GM23338 (cell line): Measurements from ENCODE around the gene G6PD. TPM values are rescaled to one million over a fixed set of nuclear protein-coding genes. Genes with fewer than 3 reads are reported as not detected.

Source experiments
- ATAC-seq: fragments of 200-7000 bp; cut with Tn5 transposase; 3 replicates; pipeline ENCODE4 v1.9.1; 2020
- DNase-seq: peaks from one replicate; pipeline ENCODE4 v3.0.0-alpha.2; 2015; ENCODE audit warnings: low spot score
- H2AFZ ChIP-seq: fragments of 200-600 bp; sonication (generic); 2 replicates; pipeline ENCODE4 v1.8.0; 2016; ENCODE audit warnings: antibody characterized with exemption, mild to moderate bottlenecking, moderate library complexity
- H3F3A ChIP-seq: fragments of 200-600 bp; sonication (generic); replicated peaks from 2 replicates; pipeline ENCODE4 v1.8.0; 2017; ENCODE audit warnings: antibody characterized with exemption, mixed run types, low read depth
- H3K27ac ChIP-seq: fragments of 200-600 bp; sonication (generic); 2 replicates; pipeline ENCODE4 v1.6.1; 2016; ENCODE audit warnings: low read depth
- H3K27me3 ChIP-seq: fragments of 200-600 bp; sonication (generic); 2 replicates; pipeline ENCODE4 v1.8.0; 2016; ENCODE audit warnings: mild to moderate bottlenecking, mixed run types, moderate library complexity; ENCODE audit not compliant: insufficient read depth
- H3K36me3 ChIP-seq: fragments of 200-600 bp; sonication (generic); 2 replicates; pipeline ENCODE4 v1.8.0; 2016; ENCODE audit warnings: mild to moderate bottlenecking; ENCODE audit not compliant: insufficient read depth
- H3K4me1 ChIP-seq: fragments of 200-600 bp; sonication (generic); 2 replicates; pipeline ENCODE4 v1.8.0; 2016; ENCODE audit warnings: mild to moderate bottlenecking, moderate library complexity; ENCODE audit not compliant: insufficient read depth
- H3K4me2 ChIP-seq: fragments of 200-600 bp; sonication (generic); 2 replicates; pipeline ENCODE4 v1.7.1; 2017; ENCODE audit warnings: mixed run types
- H3K4me3 ChIP-seq: fragments of 200-600 bp; sonication (generic); 2 replicates; pipeline ENCODE4 v1.6.1; 2016; ENCODE audit warnings: mixed run types
- H3K79me2 ChIP-seq: fragments of 200-600 bp; sonication (generic); replicated peaks from 2 replicates; pipeline ENCODE4 v1.8.0; 2017; ENCODE audit warnings: mild to moderate bottlenecking; ENCODE audit not compliant: insufficient read depth
- H3K9me2 ChIP-seq: fragments of 200-600 bp; sonication (generic); 2 replicates; pipeline ENCODE4 v1.8.0; 2017; ENCODE audit not compliant: insufficient read depth
- H4K20me1 ChIP-seq: fragments of 200-600 bp; sonication (generic); replicated peaks from 2 replicates; pipeline ENCODE4 v1.8.0; 2017; ENCODE audit warnings: mild to moderate bottlenecking; ENCODE audit not compliant: insufficient read depth
- H3K27ac Mint-ChIP-seq: 2 replicates; pipeline ENCODE4 v1.8.0; 2020; ENCODE audit warnings: inconsistent platforms, mild to moderate bottlenecking, moderate library complexity, mixed read lengths
- H3K27me3 Mint-ChIP-seq: 3 replicates; pipeline ENCODE4 v1.8.0; 2022; ENCODE audit warnings: low read depth, mild to moderate bottlenecking, moderate library complexity, mixed read lengths, inconsistent platforms; ENCODE audit not compliant: insufficient read depth, poor library complexity
- H3K36me3 Mint-ChIP-seq: 3 replicates; pipeline ENCODE4 v1.8.0; 2021; ENCODE audit warnings: low read depth, mild to moderate bottlenecking, inconsistent platforms, moderate library complexity, mixed read lengths
- H3K4me1 Mint-ChIP-seq: 3 replicates; pipeline ENCODE4 v1.8.0; 2020; ENCODE audit warnings: mild to moderate bottlenecking, inconsistent platforms, mixed read lengths
- H3K4me3 Mint-ChIP-seq: 3 replicates; pipeline ENCODE4 v1.8.0; 2021; ENCODE audit warnings: moderate library complexity, mild to moderate bottlenecking, inconsistent platforms, mixed read lengths
- H3K9me3 Mint-ChIP-seq: 3 replicates; pipeline ENCODE4 v1.8.0; 2020; ENCODE audit warnings: moderate library complexity, mild to moderate bottlenecking, inconsistent platforms, mixed read lengths
- CTCF ChIP-seq, 2 experiments: fragments of 200-600 bp in 1 of 2; sonication (generic) in 1 of 2; conservative IDR thresholded peaks; 2 replicates each; pipeline versions ENCODE4 v1.5.1 to v1.6.1; 2016 to 2017; ENCODE audit warnings: antibody characterized with exemption in 2 of 2, low read depth in 2 of 2, mild to moderate bottlenecking in 2 of 2, moderate library complexity in 1 of 2
- ETS1 ChIP-seq: IDR thresholded peaks from 2 replicates; pipeline ENCODE4 v1.6.1; 2016; ENCODE audit warnings: antibody characterized with exemption
- JUNB ChIP-seq: IDR thresholded peaks from one replicate; pipeline ENCODE4 v1.6.1; 2016; ENCODE audit warnings: antibody characterized with exemption; ENCODE audit not compliant: unreplicated experiment
- POLR2AphosphoS5 ChIP-seq: IDR thresholded peaks from 2 replicates; pipeline ENCODE4 v1.6.1; 2016; ENCODE audit warnings: antibody characterized with exemption, low read depth
- STAT1 ChIP-seq: IDR thresholded peaks from one replicate; pipeline ENCODE4 v1.6.1; 2016; ENCODE audit warnings: antibody characterized with exemption; ENCODE audit not compliant: unreplicated experiment
- ZNF114 ChIP-seq: fragments of 250-450 bp; sonication (Bioruptor Pico); IDR thresholded peaks from 2 replicates; pipeline ENCODE4 v1.5.0; 2020; ENCODE audit warnings: mild to moderate bottlenecking, moderate library complexity
- ZNF331 ChIP-seq: fragments of 250-450 bp; sonication (Bioruptor Pico); IDR thresholded peaks from 2 replicates; pipeline ENCODE4 v1.5.0; 2020; ENCODE audit warnings: low read depth, mild to moderate bottlenecking, moderate library complexity
- ZNF462 ChIP-seq: fragments of 250-450 bp; sonication (Bioruptor Pico); IDR thresholded peaks from 2 replicates; pipeline ENCODE4 v1.5.0; 2020; ENCODE audit warnings: mild to moderate bottlenecking, moderate library complexity
- polyA plus RNA-seq: library from polyadenylated mRNA; unstranded; fragments of >200 nt; fragmentation: Nextera tagmentation; extraction: Ambion mirVana; gene quantifications from 2 replicates; pipeline ENCODE4 v1.2.1, GENCODE V29; 2016
- total RNA-seq: library from RNA; depleted of rRNA; stranded (reverse); fragments of >200 nt; shearing (Covaris generic); gene quantifications from 2 replicates; pipeline ENCODE4 v1.2.3, GENCODE V29; 2014

G6PD gene
- total and polyA plus RNA-seq, 2 experiments from 2014 or later = 14.4 to 66.7 TPM

GRCh38 chrX:154593201-154593600 lies 46.6 kb upstream of the G6PD start:
- H3K9me3 Mint-ChIP-seq = peaks cover 31% of the 10 kb centered on the region; the same call in 2 of the 3 replicates

More at GRCh38 chrX:154593201-154593600, 46.6 kb upstream of the G6PD start:
- Histone ChIP-seq H3K36me3 (no peaks in the 10 kb centered on the region), H4K20me1 (no peaks in the 10 kb centered on the region), H3K4me3 (no peak overlapping the region), H3F3A (no peaks in the 10 kb centered on the region), H3K79me2 (no peaks in the 10 kb centered on the region), H3K4me2 (no peak overlapping the region), H2AFZ (no peak overlapping the region), H3K27ac (no peak overlapping the region), H3K4me1 (peaks cover 11% of the 10 kb centered on the region), H3K27me3 (no peaks in the 10 kb centered on the region), H3K9me2 (no peaks in the 10 kb centered on the region)
- no peak overlapping the region for H3K27ac Mint-ChIP-seq
- H3K27me3 Mint-ChIP-seq = no peaks in the 10 kb centered on the region
- H3K4me3 Mint-ChIP-seq = no peak overlapping the region
- DNase-seq = no peak
- ATAC-seq = no peak
- peaks cover 23% of the 10 kb centered on the region for H3K4me1 Mint-ChIP-seq
- peaks cover 21% of the 10 kb centered on the region for H3K36me3 Mint-ChIP-seq
- no peak for TF ChIP-seq ETS1
- no peak for TF ChIP-seq ZNF331 (CRISPR knock-in tag)
- TF ChIP-seq STAT1 = no peak
- TF ChIP-seq POLR2AphosphoS5 = no peak
- TF ChIP-seq CTCF (conservative IDR thresholded peaks at IDR 0.05; ENCODE audit: low read depth in 2 of 2) = no peak
- no peak for TF ChIP-seq ZNF462 (CRISPR knock-in tag)
- TF ChIP-seq ZNF114 (CRISPR knock-in tag) = no peak
- TF ChIP-seq JUNB = no peak
